ENCODE results near the gene SELP.
"Not testable (repeated sequence)": the region's sequence is repeated elsewhere in the genome, so short reads cannot be mapped to it uniquely, and the experiment has no call there.

The SELP gene

DNA sequence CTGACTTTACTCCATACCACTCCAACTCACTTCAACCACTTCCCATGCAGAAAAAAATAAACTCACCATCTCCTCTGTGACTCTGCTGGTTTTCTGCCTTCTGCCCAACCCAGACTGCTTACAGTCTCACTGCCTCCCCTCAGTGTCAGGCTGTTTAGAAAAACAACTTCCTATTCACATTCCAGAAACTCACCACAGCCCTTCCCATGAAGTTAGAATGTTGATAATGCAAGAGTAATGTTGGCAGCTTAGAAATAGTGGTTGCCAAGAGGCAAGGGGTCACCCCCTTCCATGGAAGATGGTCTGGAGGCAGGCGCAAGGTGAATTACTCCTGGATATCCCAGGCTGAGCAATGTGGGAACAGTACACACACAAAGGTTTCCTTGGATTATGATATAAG is at the start of gene SELP:
SELP (minus strand) TSS at position 119 of the 400 bp plus-strand sequence; CDS start at position 69, 50 bp downstream.
- DNase-seq, result no peak

GRCh38 chr1:169679692-169680091 is 49.8 kb upstream of the SELP start:
- DNase-seq, result no peak

- no peak for DNase-seq
Measured at GRCh38 chr1:169676001-169676400, 46.1 kb upstream of the SELP start.

GRCh38 chr1:169670836-169671235 is 40.9 kb upstream of the SELP start:
- no peak for DNase-seq

GRCh38 chr1:169670244-169670643 is 40.3 kb upstream of the SELP start:
- not testable (repeated sequence) for DNase-seq

- not testable (repeated sequence) for DNase-seq
Measured at GRCh38 chr1:169667699-169668596, 38.0 kb upstream of the SELP start.

DNA sequence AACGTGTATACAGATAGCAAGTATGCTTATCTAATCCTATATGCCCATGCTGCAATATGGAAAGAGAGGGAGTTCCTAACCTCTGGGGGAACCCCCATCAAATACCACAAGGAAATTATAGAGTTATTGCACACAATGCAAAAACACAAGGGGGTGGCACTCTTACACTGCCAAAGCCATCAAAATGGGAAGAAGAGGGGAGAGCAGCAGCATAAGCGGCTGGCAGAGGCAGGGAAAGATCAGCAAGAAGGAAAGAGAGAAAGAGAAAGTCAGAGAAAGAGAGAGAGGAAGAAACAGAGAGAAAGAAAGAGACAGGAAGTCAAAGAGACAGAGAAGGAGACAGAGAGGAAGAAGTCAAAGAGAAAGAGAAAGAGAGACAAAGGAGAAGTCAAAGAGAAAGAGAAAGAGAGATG is 37.3 kb upstream of the SELP start:
- not testable (repeated sequence) for DNase-seq

DNA sequence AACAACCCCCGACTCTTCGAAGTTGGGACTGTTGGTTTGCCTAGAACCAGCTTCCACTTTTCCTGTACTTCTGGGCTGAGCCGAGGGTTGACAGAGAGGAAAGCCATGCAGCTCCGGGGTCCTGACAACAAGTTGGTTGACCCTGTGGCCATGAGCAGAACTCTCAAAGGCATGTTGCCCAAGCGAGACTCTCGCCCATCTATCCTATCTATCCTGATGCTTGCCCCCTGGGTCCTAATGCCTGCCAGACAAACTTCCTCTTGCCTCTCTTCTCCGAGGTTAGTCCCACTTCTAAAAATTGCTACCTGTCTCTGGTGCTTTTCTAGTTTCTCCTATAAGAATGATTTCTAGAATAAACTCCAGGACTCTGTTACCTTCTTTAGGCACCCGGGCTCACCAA is 32.8 kb upstream of the SELP start:
- not testable (repeated sequence) for DNase-seq

DNA sequence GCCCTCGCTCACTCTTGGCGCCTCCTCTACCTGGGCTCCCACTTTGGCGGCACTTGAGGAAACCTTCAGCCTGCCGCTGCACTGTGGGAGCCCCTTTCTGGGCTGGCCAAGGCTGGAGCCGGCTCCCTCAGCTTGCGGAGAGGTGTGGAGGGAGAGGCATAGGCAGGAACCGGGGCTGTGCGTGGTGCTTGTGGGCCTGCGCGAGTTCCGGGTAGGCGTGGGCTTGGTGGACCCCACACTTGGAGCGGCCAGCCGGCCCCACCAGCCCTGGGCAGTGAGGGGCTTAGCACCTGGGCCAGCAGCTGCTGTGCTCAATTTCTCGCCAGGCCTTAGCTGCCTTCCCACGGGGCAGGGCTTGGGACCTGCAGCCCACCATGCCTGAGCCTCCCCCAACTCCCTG is 31.1 kb upstream of the SELP start:
- not testable (repeated sequence) for DNase-seq

- DNase-seq, result not testable (repeated sequence)
Measured at GRCh38 chr1:169658777-169659176, 28.9 kb upstream of the SELP start.

- no peak for DNase-seq
Measured at GRCh38 chr1:169653873-169654272, 23.9 kb upstream of the SELP start.

DNA sequence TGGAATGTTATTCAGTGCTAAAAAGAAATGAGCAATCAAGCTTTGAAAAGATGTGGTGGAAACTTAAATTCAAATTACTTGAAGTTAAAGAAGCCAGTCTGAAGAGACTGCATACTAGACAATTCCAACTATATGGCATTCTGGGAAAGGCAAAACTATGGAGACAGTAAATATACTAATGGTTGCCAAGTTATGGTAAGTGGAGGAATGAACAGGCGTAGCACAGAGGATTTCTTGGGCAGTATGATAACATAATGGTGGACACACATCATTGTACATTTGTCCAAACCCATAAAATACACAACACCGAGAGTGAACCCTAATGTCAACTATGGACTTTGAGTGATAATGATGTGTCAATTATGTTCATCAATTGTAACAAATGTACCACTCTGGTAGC is 21.1 kb upstream of the SELP start:
- no peak for DNase-seq

DNA sequence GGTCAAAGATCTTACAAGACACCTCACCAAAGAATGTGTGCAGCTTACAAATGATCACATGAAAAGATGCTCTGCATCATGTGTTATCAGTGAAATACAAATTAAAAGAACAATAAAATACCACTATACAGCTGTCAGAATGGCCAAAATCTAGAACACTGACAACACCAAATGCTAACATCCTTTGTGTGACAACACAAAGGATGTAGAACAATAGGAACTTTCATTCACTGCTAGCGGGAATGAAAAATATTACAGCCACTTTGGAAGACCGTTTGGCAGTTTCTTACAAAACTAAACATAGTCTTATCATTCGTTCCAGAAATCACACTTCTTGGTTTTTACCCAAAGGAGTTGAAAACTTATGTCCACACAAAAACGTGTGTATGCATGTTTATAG is 20.6 kb upstream of the SELP start:
- DNase-seq, result no peak

- DNase-seq, result no peak
Measured at GRCh38 chr1:169648709-169649108, 18.8 kb upstream of the SELP start.

- no peak for DNase-seq
Measured at GRCh38 chr1:169648187-169648586, 18.3 kb upstream of the SELP start.

DNA sequence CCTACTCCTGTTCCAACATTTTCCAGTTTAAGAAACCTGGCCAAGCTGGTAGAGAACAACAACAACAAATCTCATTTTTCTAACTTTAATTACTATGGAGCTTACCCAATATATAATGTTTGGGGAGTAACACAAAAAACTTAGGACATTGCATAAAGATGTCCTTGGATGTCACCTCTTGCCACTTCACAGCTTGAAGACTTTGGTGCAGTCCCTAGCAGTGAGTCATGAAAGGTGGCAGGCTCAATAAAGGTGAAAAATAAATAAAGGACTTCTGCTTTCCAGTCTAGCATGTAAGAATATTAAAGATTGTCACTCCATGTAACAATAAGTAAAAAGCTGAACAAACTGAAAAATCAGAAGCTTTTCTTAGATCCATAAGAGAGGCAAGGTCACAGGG is 17.6 kb upstream of the SELP start:
- DNase-seq, result no peak

GRCh38 chr1:169644297-169644696 is 14.4 kb upstream of the SELP start:
- DNase-seq, result no peak

- no peak for DNase-seq
Measured at GRCh38 chr1:169634877-169635276, 5.0 kb upstream of the SELP start.

- DNase-seq, result no peak
Measured at GRCh38 chr1:169634145-169634544, 4.2 kb upstream of the SELP start.

DNA sequence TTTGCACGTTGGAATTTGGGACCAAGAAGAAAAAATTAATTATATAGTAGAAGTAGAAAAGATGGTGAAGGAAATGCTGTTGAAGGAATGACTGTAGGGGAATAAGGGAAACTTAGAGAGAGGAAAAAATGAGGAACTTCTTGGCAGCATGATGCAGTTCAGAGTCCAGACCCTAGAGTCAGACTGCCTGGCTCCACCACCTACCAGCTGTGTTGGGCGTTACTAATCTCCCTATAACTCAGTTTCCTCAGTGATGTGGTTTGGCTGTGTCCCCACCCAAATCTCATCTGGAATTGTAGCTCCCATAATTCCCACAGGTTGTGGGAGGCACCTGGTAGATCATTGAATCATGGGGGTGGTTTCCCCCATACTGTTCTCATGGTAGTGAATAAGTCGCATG is 1.3 kb upstream of the SELP start:
- DNase-seq, result no peak

DNA sequence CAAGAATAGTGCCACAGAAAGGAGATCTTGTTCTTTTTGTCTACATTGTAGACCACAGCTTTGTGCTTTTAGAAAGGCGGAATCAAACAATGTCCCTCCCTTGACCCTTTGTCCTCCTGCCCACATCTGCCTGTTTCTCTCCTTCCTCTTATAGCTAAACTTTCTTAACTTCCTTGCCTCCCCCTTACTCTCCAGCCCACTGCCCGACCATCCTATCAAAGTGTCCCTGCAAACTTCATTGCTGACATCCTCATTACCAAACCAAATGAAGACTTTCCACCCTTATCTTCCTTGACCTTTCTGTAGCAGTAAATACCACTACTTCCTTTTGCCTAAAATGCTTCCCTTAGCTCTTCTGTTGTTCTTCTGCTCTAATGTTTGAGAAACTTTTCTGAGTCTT is 5.0 kb downstream of the SELP start:
- DNase-seq, result no peak

GRCh38 chr1:169624122-169624521 is 5.8 kb downstream of the SELP start:
- no peak for DNase-seq

DNA sequence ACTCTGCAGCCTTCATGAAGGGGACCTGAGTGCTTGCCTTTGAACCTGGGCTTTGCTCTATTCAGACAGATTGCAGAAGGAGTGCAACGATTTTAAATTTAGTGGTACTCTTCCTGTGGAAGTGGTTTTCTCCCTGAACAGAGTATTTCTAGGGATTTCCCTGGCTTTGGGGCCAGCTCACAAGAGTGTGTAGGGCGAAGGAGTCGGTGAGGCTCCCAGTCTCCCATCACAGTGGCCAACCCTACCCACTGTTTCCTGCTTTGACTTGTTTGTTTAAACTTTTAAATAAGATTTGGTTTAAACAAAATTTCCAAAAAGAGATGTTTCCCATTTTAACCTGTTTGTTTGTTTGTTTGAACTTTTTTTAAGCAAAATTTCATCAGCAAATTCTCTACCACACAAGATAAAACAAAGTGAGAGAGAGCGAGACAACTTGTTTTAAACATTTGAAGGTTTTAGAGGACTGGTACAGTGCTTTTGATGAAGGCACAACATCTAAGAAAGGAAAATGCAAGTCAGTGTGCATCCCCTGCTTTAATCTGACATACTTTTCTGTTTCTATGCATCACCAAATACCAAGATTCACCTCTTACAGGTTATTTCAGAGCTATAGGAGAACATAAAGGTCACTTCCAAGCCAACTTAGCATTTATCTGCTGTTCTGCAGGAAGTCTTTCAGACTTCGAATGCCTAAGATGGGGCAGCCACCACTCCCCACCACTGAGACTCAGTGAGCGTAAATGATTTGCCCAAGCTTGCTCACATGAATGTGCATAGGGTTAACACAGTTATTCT is 6.6 kb downstream of the SELP start:
- DNase-seq, result no peak

GRCh38 chr1:169620565-169620964 is 9.4 kb downstream of the SELP start:
- no peak for DNase-seq
